ENCODE measurements around the gene ADGRV1.

Gene ADGRV1

DNA sequence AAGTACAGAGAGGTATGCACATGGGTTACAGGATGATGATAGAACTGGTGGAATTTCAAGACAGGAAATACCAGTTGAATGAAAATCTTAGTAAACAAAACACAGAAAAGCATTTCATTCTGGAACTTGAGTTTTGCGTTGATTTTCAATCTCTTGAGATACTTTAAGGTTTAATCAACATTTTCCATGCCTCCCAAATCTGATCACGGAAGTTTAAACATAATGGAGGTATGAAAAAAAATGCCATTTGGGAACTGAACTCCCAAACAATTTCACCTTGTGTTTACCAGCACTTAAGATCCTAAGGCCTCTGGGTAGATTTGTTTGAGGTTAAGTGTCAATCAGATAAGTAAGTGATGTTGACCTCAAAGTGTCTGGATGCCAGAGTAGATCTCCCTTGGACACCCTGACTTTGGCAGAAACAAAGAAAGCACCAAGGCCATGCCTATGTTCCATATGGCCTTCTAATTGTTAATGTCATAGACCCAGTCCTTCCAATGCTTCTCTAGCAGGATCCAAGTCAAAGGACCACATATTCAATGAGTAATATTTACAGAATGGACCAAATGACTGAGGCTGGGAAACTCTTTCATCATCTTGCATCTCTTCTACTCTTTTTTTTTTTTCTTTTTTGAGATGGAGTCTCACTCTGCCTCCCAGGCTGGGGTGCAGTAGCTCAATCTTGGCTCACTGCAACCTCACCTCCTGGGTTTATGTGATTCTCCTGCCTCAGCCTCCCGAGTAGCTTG, 607.6 kb downstream of the ADGRV1 start:
- DNase-seq (ENCODE audit: low read depth) = no peak

DNA sequence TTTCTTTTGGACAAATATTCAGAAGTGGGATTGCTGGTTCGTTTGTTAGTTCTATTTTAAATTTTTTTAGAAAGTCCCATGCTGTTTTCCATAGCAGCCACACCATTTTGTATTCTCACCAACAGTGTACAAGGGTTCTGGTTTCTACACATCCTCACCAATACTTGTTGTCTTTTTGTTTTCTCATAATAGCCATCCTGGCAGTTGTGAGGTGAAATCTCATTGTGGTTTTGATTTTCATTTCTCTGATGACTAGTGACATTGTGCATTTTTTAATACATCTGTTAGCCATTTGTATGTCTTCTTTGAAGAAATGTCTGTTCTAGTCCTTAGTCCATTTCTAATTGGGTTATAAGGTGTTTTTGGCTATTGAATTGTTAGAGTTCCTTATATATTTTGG, 610.3 kb downstream of the ADGRV1 start:
- DNase-seq (ENCODE audit: low read depth) = no peak

DNA sequence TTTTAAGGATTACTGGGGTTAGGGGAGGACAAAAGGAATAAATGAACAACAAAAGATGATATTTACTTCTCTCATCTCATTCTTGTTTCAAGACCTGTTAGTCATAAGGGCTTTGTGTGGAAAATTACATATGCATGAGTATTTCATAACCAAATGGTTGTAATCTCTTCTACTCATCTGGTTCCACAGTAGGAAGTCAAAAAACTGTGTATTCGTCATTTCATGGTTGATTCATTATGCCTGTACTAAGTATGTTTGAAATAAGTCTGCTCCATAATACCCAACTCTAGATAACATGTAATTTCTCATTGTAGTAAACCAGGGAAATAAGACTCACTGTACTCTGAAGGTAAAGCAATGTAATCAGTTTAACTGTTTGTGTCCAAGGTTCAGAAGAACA, 611.7 kb downstream of the ADGRV1 start:
- DNase-seq (ENCODE audit: low read depth) = no peak

DNA sequence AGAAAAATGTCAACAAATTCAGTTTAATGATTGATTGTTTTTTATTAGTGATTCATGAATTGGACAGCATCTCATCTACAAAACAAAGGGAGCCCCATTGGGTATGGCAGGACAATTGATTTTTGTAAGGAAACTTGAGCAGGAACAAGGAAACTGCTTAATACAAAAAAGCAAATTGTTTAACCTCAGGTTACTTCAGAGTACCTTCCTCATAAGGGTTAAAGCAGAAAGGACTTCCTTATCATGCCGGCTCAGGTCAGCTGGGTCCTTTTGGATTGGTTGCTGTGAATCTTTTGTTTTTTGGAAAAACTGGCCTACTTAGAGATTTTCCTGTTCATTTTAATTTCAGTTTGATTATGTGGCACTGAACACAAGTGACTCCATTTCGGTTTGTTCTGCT, 612.7 kb downstream of the ADGRV1 start:
- no peak for DNase-seq (ENCODE audit: low read depth)

DNA sequence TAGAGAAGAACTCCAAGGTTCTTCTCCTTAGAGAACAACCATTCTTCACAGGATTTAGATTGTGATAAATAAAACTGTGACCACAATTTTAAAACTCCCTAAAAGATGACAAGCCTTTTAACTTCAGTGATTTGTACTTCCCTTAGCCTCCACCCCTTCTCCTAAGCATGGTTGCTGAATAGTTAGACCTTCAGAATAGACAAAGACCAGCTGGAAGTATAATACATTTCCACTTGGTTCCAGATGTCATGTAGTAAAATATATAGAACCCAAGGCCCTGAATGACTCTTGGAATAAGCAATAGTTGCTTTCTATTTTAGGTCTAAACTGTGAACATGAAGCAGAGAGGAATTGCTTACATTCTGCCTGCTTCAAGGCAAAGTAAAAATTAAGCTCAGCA, 615.8 kb downstream of the ADGRV1 start:
- DNase-seq (ENCODE audit: low read depth) = no peak

DNA sequence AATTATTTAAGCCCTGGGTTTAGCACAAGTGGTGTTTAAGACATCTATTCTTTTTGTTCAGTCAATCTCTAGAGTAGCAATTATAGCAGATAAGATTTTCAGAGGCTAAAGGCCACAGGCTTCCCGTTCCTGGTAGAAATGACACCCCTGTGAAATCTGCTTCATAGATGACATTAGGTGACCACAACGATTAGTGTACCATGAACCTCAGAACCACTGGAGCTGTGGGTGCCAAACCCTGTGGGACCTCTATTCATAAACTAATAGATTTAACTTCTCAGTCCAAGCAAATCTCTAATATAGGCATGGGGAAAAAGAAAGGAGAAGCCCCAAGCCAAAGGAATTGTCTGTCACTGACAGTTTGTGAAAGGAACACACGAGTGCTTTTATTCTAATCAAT, 617.1 kb downstream of the ADGRV1 start:
- DNase-seq (ENCODE audit: low read depth) = no peak

DNA sequence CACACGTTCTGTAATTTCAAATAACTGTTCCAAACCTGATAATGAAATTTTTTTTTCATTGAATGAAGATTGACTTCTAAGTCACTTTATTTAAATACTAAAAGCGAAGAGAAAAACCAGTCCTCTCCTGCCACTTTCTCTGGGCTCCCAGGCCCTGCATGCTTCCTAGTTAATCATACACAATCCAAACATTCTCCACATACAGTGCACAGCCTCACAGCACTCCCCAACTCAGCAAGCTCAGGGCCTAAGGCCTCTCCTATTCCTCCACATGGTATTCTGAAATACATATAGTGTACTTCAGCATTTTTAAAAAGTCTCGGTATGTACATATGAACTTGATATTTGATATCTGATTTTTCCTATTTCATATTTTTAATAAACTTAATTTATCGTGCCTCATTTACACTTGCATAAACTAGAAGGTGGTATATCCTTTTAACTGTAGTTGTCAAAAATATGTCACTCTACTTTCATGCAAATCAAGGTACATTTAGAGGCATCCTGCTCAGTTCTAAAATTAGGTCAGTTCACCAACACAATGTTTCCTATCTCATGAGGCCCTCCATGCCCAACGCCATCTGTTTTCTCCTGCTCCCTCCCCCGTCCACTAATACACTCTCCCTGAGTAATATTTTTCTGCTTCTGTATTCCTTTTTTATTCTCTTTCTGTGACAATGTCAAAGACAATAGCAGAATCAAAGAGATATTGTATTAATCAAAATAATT, 617.9 kb downstream of the ADGRV1 start:
- DNase-seq (ENCODE audit: low read depth) = no peak

DNA sequence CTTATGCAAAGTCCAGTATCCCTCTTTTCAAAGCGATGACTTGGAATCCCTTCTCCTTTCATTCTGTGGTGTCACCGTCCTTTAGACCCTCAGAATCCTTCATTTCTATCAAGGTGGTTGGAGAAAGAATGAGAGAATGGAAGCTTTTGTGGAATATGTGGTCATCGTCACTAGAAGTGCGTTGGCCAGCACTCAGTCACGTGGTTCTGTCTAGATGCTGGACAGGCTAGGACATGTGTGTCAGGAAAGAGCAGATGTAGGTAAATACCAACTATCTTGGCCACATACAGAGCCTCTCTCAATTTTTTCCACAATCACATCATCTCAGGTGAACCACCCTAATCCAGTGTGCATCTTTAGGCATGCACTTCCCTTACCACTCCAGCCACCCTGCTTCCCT, 618.5 kb downstream of the ADGRV1 start:
- no peak for DNase-seq (ENCODE audit: low read depth)

DNA sequence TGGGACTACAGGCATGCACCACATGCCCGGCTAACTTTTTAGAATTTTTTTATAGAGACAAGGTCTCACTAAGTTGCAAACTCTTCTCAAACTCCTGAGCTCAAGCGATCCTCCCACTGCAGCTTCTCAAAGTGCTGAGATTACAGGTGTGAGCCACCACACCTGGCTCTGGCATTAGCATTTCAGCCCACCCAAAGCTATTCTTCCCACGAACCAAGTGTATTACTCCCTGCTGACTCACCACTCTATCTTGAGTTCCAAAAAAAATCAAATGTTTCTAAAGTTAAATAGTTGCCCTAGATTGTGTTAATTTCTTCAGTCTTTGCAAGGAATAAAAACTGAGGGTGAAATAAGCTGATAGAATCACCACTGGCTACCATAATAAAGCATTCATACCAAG, 619.0 kb downstream of the ADGRV1 start:
- no peak for DNase-seq (ENCODE audit: low read depth)

DNA sequence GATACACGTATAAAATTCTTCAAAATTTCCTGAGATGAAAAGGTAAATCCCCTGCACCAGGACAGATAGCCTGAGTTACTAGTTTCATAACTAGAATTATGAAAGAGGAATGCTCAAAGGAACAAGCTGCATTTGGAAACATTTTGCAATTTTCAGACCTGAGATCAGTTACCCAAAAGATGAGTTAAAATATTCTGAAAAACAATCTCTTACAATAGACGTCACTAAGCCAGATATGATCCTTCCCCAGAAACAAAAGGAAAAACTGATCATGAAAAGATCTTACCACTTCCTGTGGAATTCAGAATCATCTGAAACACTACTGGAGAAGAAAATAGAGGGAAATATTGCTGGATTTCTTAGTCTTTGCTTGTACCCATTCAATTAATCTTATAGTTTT, 619.9 kb downstream of the ADGRV1 start:
- DNase-seq (ENCODE audit: low read depth) = no peak

DNA sequence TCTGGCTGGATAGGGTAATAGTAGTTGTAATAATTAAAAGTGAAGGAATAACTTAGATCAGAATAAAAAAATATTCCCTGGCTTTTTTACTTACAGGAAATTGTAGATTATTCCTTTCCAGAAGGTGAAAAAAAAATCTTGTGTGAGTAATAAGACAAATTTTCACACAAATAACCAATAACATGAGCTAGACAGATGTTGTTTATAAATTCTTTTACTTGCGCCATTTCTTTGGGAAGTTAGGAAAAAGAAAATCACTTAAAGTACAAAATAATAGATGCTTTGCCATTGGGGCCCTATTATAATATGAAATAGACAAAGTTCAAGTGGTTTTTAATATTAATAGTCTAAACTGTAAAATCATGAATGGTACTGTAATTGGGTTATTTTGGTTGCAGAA, 620.4 kb downstream of the ADGRV1 start:
- DNase-seq (ENCODE audit: low read depth) = no peak

DNA sequence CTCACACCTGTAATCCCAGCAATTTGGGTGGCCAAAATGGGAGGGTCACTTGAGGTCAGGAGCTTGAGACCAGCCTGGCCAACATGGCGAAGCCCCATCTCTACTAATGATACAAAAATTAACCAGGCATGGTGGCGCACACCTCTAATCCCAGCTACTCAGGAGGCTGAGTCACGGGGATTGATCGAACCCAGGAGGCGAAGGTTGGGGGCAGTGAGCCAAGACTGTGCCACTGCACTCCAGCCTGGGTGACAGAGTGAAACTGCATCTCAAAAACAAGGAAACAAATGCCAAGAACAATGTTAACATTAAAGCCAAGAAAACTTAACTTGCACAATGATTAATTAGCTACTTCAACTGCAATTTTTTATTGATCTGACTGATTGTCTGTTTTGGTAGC, 621.9 kb downstream of the ADGRV1 start:
- no peak for DNase-seq (ENCODE audit: low read depth)

DNA sequence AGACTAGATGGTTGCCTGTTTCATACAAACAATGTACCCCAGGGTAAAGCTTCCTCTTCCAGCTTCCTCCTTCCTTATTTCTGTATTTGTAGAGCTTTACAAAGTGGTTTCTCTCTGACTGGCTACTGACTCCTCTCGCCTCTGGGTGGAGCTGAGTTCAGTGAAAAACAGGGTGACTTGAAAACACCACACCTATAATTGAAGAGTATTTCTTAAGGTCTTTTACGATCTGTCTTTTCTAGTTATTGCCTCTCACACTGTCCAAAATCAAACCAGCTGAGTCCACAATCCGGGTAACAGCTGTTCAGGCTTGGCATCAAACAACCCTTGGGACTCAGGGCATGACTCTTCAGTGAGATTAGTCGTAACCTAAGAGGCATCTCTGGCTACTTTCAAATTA, 624.2 kb downstream of the ADGRV1 start:
- no peak for DNase-seq (ENCODE audit: low read depth)

DNA sequence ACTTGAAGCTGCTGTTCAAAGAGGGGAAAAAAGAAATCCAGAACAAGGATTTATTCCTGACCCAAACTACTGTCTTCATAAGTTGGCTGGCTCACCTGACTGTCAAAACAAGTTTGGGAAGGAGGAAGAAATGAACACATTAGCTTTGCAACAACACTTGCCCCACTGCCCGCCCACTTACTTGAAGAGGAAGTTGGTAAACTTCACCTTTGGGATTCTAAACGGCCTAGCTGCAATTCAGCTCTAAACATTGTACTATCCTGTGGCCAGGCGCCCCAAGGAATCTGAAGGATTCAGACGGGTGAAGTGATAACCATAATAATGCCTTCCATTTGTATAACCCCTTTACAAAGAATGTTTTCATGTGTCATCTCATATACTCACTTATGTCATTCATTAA, 625.1 kb downstream of the ADGRV1 start:
- no peak for DNase-seq (ENCODE audit: low read depth)

DNA sequence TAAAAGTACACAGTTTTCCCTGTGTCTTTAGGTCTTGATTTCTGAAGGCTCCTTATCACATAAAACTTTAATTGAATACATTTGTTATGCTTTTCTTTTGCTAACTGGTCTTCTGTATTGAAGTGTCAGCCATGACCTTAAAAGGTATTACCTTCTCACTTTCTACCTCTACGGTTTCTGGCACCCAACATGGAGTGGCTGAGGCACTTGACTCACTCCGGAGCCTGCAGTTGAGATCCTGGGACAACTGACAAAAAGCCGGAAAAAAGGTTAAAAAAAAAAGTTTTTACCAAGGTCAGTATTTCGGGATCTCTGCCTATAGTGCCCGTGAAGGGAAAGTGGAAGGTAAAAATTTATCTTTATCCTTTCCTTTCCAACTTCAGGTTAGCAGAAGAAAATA, 627.5 kb downstream of the ADGRV1 start:
- no peak for DNase-seq (ENCODE audit: low read depth)

DNA sequence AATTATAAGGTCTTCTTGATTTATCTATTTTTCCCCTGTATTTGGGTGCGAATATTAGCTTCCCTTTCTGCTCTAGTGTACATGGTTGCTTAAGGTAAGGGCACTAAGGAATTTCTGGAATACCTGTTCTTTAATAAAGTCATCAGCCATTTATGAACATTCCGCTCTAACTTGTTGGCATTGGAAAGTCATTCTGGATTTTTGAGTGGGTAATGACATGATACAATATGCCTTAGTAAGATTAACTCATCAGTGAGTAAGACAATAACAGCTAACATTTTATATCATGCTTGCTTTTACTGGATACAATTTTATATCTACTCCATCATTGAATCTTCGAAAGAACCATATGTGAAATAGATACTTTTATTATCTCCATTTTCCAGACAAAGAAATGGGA, 628.4 kb downstream of the ADGRV1 start:
- no peak for DNase-seq (ENCODE audit: low read depth)

DNA sequence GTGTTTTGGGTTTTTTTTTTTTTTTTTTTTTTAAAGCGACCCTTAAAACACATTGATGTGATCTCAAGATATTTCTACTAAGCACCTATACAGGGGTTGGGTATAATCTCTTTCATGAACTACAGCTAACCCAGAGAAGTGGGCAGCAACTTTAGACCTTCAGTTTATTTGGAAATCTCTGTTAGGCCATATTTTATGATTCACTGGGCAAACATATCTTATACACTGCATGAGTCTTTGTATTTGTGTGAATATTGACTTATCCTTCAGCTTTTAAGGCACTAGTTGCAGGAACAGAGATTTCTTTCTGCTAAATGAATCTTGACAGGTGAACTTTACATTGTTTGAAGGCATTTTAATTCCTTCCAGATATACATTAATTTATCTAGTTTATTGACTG, 630.2 kb downstream of the ADGRV1 start:
- no peak for DNase-seq (ENCODE audit: low read depth)

DNA sequence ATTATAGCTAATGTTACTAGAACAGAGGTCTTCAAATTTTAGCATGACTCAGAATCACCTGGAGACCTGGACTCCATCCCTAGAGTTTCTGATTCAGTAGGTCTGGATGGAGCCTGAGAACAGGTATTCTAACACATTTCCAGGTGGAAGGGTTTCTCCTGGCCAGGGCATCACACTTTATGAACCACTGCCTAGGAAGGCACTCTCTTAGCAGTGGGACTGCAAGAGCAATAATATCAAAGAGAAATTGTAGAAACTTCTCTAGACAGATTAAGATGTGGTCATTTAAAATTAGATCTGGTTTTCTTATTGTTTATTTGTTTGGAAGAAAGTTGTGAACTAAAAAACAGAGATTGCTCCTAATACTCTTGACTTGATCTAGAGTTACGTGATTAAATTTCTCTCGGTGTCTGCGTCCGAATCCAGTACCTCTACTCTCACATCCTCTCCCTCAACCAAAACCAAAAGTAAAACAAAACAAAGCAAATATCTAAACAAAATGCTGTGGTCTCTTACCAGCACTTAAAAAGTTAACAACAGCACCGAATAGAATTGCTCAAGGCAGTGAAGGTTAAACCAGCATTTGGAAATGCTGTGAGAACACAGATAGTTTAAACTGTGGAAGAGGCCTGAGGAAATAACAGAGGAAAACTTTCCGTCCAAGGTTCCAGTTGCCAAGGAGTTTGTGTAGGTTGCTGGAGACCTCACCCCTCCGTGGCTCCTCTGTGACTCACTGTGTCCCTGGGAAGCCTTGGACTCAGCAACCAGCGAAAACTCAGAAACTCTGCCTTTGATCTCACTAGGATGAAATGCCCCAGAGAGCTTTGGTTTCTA, 631.1 kb downstream of the ADGRV1 start:
- DNase-seq (ENCODE audit: low read depth) = no peak

DNA sequence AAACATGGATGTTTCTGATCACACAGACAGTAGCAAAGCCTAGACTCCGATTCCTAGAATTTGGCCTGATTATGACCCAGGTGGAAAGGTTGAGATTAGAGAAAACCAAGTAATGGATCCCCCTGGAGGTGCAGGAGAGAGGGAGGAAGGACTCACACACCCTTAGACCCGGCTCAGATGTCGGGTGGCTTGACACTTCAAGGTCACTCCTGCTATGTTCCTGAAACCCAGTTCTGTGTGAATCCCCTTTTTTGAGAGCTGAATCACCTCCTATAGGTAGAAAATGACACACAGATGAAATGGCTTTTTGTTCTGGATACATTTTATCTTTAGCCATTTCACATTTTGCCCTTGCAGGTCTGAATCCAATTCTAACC, 631.7 kb downstream of the ADGRV1 start:
- no peak for DNase-seq (ENCODE audit: low read depth)

DNA sequence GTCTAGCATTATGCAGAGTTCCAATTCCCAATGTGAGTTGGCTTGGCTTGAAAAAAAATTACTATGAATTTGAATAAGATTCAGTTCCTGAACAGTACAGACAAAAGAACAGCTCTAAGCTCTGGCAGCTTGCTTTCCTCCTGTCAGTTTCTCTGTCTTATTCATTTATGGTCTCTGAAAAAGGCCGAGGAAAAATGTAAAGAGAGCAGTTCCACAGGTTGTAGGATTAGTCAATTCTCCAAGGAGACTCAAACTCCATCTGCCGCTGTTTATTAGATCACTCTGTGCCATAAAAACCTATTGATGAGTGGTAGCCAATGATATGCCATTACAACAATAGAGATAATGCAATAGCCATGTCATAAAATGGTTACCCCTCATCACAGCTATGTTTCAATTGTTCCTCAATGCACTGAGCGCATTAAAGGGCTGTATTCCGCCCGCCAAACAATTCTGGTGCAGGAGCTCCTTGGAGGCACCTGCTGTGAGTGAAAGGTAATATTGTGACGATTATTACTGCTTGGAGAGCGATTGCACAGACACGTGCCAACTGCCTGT, 636.3 kb downstream of the ADGRV1 start:
- no peak for DNase-seq (ENCODE audit: low read depth)

DNA sequence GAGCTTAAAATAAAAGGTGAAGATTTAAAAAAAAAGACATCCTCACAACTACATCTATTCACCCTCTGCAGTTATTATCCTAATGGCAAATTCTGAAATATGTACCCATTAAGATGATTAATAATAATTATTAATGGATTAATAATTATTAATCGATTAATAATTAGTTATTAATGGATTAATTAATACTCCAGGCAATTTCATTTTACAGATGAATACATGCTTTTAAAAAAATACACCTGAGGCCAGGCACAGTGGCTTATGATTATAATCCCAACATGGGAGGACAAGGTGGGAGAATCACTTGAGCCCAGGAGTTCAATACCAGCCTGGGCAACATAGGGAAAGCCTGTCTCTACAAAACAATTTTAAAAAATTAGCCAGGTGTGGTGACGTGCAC, 642.1 kb downstream of the ADGRV1 start:
- DNase-seq (ENCODE audit: low read depth) = no peak

DNA sequence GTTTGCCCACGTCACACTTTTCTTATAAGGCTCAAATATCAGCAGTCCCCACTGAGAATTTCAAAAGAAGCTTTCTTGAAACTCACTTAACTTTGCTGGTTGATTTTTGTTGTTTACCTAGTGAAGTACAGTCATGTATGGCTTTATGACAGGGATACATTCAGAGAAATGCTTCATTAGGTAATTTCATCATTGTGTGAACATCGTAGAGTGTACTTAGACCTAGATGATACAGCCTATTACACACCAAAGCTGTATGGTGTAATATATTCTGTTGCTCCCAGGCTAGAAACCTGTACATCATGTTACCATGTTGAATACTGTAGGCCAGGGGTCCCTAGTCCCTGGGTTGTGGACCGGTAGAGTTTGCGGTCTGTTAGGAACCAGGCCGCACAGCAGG, 647.5 kb downstream of the ADGRV1 start:
- no peak for DNase-seq (ENCODE audit: low read depth)

DNA sequence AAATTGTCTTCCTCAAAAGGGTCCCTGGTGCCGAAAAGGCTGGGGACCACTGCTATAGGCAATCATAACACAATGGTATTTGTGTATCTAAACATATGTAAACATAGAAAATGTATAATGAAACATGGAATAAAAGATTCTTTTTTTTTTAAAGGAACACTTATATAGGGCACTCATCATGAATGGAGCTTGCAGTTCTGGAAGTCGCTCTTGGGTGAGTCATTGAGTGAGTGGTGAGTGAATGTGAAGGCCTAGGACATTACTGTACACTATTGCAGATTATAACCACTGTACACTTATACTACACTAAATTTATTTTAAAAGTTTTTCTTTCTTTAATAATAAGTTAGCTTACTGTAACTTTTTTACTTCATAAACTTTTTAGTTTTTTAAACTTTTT, 648.1 kb downstream of the ADGRV1 start:
- DNase-seq (ENCODE audit: low read depth) = no peak

All from activated T-cell treated with anti-CD3 and anti-CD28 coated beads for 1 hour (primary cell).